ENCODE measurements around the gene CEND1.

The CEND1 gene

GRCh38 chr11:789943-790342 is at the start of gene CEND1:
Gene CEND1, minus strand, starts transcription at chr11:790090. Its CDS starts 1,514 bp downstream, at chr11:788576.
- H4K20me1 ChIP-seq: peaks cover 43% of the 10 kb centered on the region
- no peak for TF ChIP-seq Cebpa-rat (IDR thresholded peaks at IDR 0.05)
- H3K4me1 ChIP-seq: peaks cover 43% of the 10 kb centered on the region
- no peaks in the 10 kb centered on the region for H3K9me3 ChIP-seq
- peaks cover 41% of the 10 kb centered on the region for H3K36me3 ChIP-seq
- H3K4me3 ChIP-seq: no peak within 1 kb of the TSS
- H3K27ac ChIP-seq: no peak within 1 kb of the TSS
- no peak within 1 kb of the TSS for H3K9ac ChIP-seq
- H3K27me3 ChIP-seq: no peaks in the 10 kb centered on the region
- peak within 1 kb of the TSS; percentile 55 for H3K4me2 ChIP-seq

GRCh38 chr11:839280-839623 is 49.4 kb upstream of the CEND1 start:
- H3K36me3 ChIP-seq: peaks cover 50% of the 10 kb centered on the region
- no peak overlapping the region for H3K4me3 ChIP-seq
- no peak overlapping the region for H3K27ac ChIP-seq
- no peak overlapping the region for H3K9ac ChIP-seq
- no peak overlapping the region for H3K4me2 ChIP-seq
- peaks cover 9% of the 10 kb centered on the region for H3K27me3 ChIP-seq
- H3K9me3 ChIP-seq: no peaks in the 10 kb centered on the region
- H3K4me1 ChIP-seq: peaks cover 40% of the 10 kb centered on the region
- no peak for TF ChIP-seq Cebpa-rat (IDR thresholded peaks at IDR 0.05)
- H4K20me1 ChIP-seq: peaks cover 77% of the 10 kb centered on the region

- no peak for TF ChIP-seq Cebpa-rat (IDR thresholded peaks at IDR 0.05)
- Histone ChIP-seq H3K4me3 (no peak overlapping the region), H3K9ac (no peak overlapping the region), H3K4me2 (no peak overlapping the region), H3K4me1 (peaks cover 40% of the 10 kb centered on the region), H3K9me3 (no peaks in the 10 kb centered on the region), H3K27ac (no peak overlapping the region), H3K27me3 (peaks cover 15% of the 10 kb centered on the region), H4K20me1 (peaks cover 83% of the 10 kb centered on the region), H3K36me3 (peaks cover 50% of the 10 kb centered on the region)
Measured at GRCh38 chr11:838441-839279, 48.8 kb upstream of the CEND1 start.

- H3K27me3 ChIP-seq: peaks cover 20% of the 10 kb centered on the region
- peaks cover 40% of the 10 kb centered on the region for H3K4me1 ChIP-seq
- H4K20me1 ChIP-seq: peaks cover 88% of the 10 kb centered on the region
- TF ChIP-seq Cebpa-rat (IDR thresholded peaks at IDR 0.05): no peak
- H3K9ac ChIP-seq: no peak overlapping the region
- no peaks in the 10 kb centered on the region for H3K9me3 ChIP-seq
- no peak overlapping the region for H3K4me3 ChIP-seq
- peaks cover 50% of the 10 kb centered on the region for H3K36me3 ChIP-seq
- no peak overlapping the region for H3K27ac ChIP-seq
- no peak overlapping the region for H3K4me2 ChIP-seq
Measured at GRCh38 chr11:837990-838307, 48.1 kb upstream of the CEND1 start.

GRCh38 chr11:837189-837989 is 47.5 kb upstream of the CEND1 start:
- Histone ChIP-seq H3K9ac (no peak overlapping the region), H3K4me3 (no peak overlapping the region), H3K9me3 (no peaks in the 10 kb centered on the region), H3K4me1 (peaks cover 42% of the 10 kb centered on the region), H4K20me1 (peaks cover 90% of the 10 kb centered on the region), H3K27ac (no peak overlapping the region), H3K27me3 (peaks cover 23% of the 10 kb centered on the region), H3K36me3 (peaks cover 50% of the 10 kb centered on the region), H3K4me2 (no peak overlapping the region)
- TF ChIP-seq Cebpa-rat (IDR thresholded peaks at IDR 0.05): no peak

GRCh38 chr11:836700-837099 is 46.8 kb upstream of the CEND1 start:
- peaks cover 29% of the 10 kb centered on the region for H3K27me3 ChIP-seq
- no peaks in the 10 kb centered on the region for H3K9me3 ChIP-seq
- no peak overlapping the region for H3K27ac ChIP-seq
- H3K4me1 ChIP-seq: peaks cover 49% of the 10 kb centered on the region
- H3K36me3 ChIP-seq: peaks cover 50% of the 10 kb centered on the region
- no peak overlapping the region for H3K4me2 ChIP-seq
- no peak overlapping the region for H3K9ac ChIP-seq
- TF ChIP-seq Cebpa-rat (IDR thresholded peaks at IDR 0.05): no peak
- peaks cover 90% of the 10 kb centered on the region for H4K20me1 ChIP-seq
- no peak overlapping the region for H3K4me3 ChIP-seq

- peaks cover 90% of the 10 kb centered on the region for H4K20me1 ChIP-seq
- H3K9ac ChIP-seq: no peak overlapping the region
- no peak overlapping the region for H3K27ac ChIP-seq
- no peaks in the 10 kb centered on the region for H3K9me3 ChIP-seq
- peaks cover 49% of the 10 kb centered on the region for H3K4me1 ChIP-seq
- peaks cover 34% of the 10 kb centered on the region for H3K27me3 ChIP-seq
- H3K36me3 ChIP-seq: peaks cover 50% of the 10 kb centered on the region
- no peak overlapping the region for H3K4me2 ChIP-seq
- H3K4me3 ChIP-seq: no peak overlapping the region
- no peak for TF ChIP-seq Cebpa-rat (IDR thresholded peaks at IDR 0.05)
Measured at GRCh38 chr11:836274-836673, 46.4 kb upstream of the CEND1 start.

- Histone ChIP-seq H3K4me1 (peaks cover 55% of the 10 kb centered on the region), H3K36me3 (peaks cover 35% of the 10 kb centered on the region), H3K9me3 (no peaks in the 10 kb centered on the region), H3K4me3 (no peak overlapping the region), H3K27me3 (peaks cover 50% of the 10 kb centered on the region), H4K20me1 (peaks cover 90% of the 10 kb centered on the region), H3K27ac (no peak overlapping the region), H3K4me2 (peak overlapping the region; percentile 98), H3K9ac (peak overlapping the region; percentile 48; the same call in 1 of the 2 replicates)
- no peak for TF ChIP-seq Cebpa-rat (IDR thresholded peaks at IDR 0.05)
Measured at GRCh38 chr11:834371-835316, 44.8 kb upstream of the CEND1 start.

- H4K20me1 ChIP-seq: peaks cover 90% of the 10 kb centered on the region
- no peak for TF ChIP-seq Cebpa-rat (IDR thresholded peaks at IDR 0.05)
- H3K9ac ChIP-seq: peak overlapping the region; percentile 81; the same call in 1 of the 2 replicates
- H3K4me2 ChIP-seq: peak overlapping the region; percentile 98
- peak overlapping the region; percentile 79 for H3K4me3 ChIP-seq
- H3K4me1 ChIP-seq: peaks cover 63% of the 10 kb centered on the region
- H3K36me3 ChIP-seq: peaks cover 27% of the 10 kb centered on the region
- peaks cover 58% of the 10 kb centered on the region for H3K27me3 ChIP-seq
- H3K9me3 ChIP-seq: no peaks in the 10 kb centered on the region
- no peak overlapping the region for H3K27ac ChIP-seq
Measured at GRCh38 chr11:833849-834311, 44.0 kb upstream of the CEND1 start.

Data from BLaER1 (cell line).